ENCODE measurements around the gene HSPA1B.
"Not testable (repeated sequence)": the region's sequence is repeated elsewhere in the genome, so short reads cannot be mapped to it uniquely, and the experiment has no call there.

The HSPA1B gene

GRCh38 chr6:31850765-31851484 lies 23.4 kb downstream of the HSPA1B start:
- no peaks in the 10 kb centered on the region for H3K9me3 ChIP-seq (ENCODE audit: control insufficient read depth, insufficient read depth, low read length)
- H3K36me3 ChIP-seq (ENCODE audit: insufficient read depth, low read length): no peaks in the 10 kb centered on the region
- H3K9ac ChIP-seq (ENCODE audit: low read depth, low read length): peak overlapping the region; percentile 9; the same call in 1 of the 2 replicates
- H3K4me1 ChIP-seq (ENCODE audit: insufficient read depth, low read length): no peaks in the 10 kb centered on the region

- H3K9me3 ChIP-seq (ENCODE audit: control insufficient read depth, insufficient read depth, low read length): no peaks in the 10 kb centered on the region
- H3K9ac ChIP-seq (ENCODE audit: low read depth, low read length): peak overlapping the region; percentile 37; the same call in 1 of the 2 replicates
- no peaks in the 10 kb centered on the region for H3K36me3 ChIP-seq (ENCODE audit: insufficient read depth, low read length)
- no peaks in the 10 kb centered on the region for H3K4me1 ChIP-seq (ENCODE audit: insufficient read depth, low read length)
Measured at GRCh38 chr6:31851485-31851832, 23.9 kb downstream of the HSPA1B start.

- not testable (repeated sequence) for H3K36me3 ChIP-seq (ENCODE audit: insufficient read depth, low read length); H3K4me1 ChIP-seq (ENCODE audit: insufficient read depth, low read length); H3K9me3 ChIP-seq (ENCODE audit: control insufficient read depth, insufficient read depth, low read length)
- H3K9ac ChIP-seq (ENCODE audit: low read depth, low read length): peak overlapping the region; percentile 37; the same call in 1 of the 2 replicates
Measured at GRCh38 chr6:31851980-31852718, 24.6 kb downstream of the HSPA1B start.

GRCh38 chr6:31857774-31858173 lies 30.2 kb downstream of the HSPA1B start:
- H3K9me3 ChIP-seq (ENCODE audit: control insufficient read depth, insufficient read depth, low read length); H3K4me1 ChIP-seq (ENCODE audit: insufficient read depth, low read length); H3K36me3 ChIP-seq (ENCODE audit: insufficient read depth, low read length); H3K9ac ChIP-seq (ENCODE audit: low read depth, low read length): not testable (repeated sequence)

- Histone ChIP-seq H3K36me3 (ENCODE audit: insufficient read depth, low read length) (no peaks in the 10 kb centered on the region; the same call in 1 of the 2 replicates), H3K9me3 (ENCODE audit: control insufficient read depth, insufficient read depth, low read length) (no peaks in the 10 kb centered on the region), H3K4me1 (ENCODE audit: insufficient read depth, low read length) (no peaks in the 10 kb centered on the region), H3K9ac (ENCODE audit: low read depth, low read length) (no peak overlapping the region)
Measured at GRCh38 chr6:31858707-31859106, 31.2 kb downstream of the HSPA1B start.

GRCh38 chr6:31859923-31860322 lies 32.4 kb downstream of the HSPA1B start:
- no peaks in the 10 kb centered on the region for H3K9me3 ChIP-seq (ENCODE audit: control insufficient read depth, insufficient read depth, low read length)
- no peaks in the 10 kb centered on the region; the same call in 1 of the 2 replicates for H3K36me3 ChIP-seq (ENCODE audit: insufficient read depth, low read length)
- no peak overlapping the region for H3K9ac ChIP-seq (ENCODE audit: low read depth, low read length)
- H3K4me1 ChIP-seq (ENCODE audit: insufficient read depth, low read length): no peaks in the 10 kb centered on the region

- Histone ChIP-seq H3K36me3 (ENCODE audit: insufficient read depth, low read length) (no peaks in the 10 kb centered on the region; the same call in 1 of the 2 replicates), H3K4me1 (ENCODE audit: insufficient read depth, low read length) (no peaks in the 10 kb centered on the region), H3K9ac (ENCODE audit: low read depth, low read length) (no peak overlapping the region), H3K9me3 (ENCODE audit: control insufficient read depth, insufficient read depth, low read length) (no peaks in the 10 kb centered on the region)
Measured at GRCh38 chr6:31860349-31860748, 32.8 kb downstream of the HSPA1B start.

- no peaks in the 10 kb centered on the region for H3K4me1 ChIP-seq (ENCODE audit: insufficient read depth, low read length)
- no peak overlapping the region for H3K9ac ChIP-seq (ENCODE audit: low read depth, low read length)
- no peaks in the 10 kb centered on the region; the same call in 1 of the 2 replicates for H3K36me3 ChIP-seq (ENCODE audit: insufficient read depth, low read length)
- no peaks in the 10 kb centered on the region for H3K9me3 ChIP-seq (ENCODE audit: control insufficient read depth, insufficient read depth, low read length)
Measured at GRCh38 chr6:31861150-31861549, 33.6 kb downstream of the HSPA1B start.

- no peaks in the 10 kb centered on the region; the same call in 1 of the 2 replicates for H3K36me3 ChIP-seq (ENCODE audit: insufficient read depth, low read length)
- H3K9me3 ChIP-seq (ENCODE audit: control insufficient read depth, insufficient read depth, low read length): no peaks in the 10 kb centered on the region
- no peaks in the 10 kb centered on the region for H3K4me1 ChIP-seq (ENCODE audit: insufficient read depth, low read length)
- H3K9ac ChIP-seq (ENCODE audit: low read depth, low read length): peak overlapping the region; percentile 68
Measured at GRCh38 chr6:31861919-31862343, 34.4 kb downstream of the HSPA1B start.

- no peaks in the 10 kb centered on the region for H3K9me3 ChIP-seq (ENCODE audit: control insufficient read depth, insufficient read depth, low read length)
- no peaks in the 10 kb centered on the region for H3K4me1 ChIP-seq (ENCODE audit: insufficient read depth, low read length)
- H3K9ac ChIP-seq (ENCODE audit: low read depth, low read length): peak within 1 kb of the TSS; percentile 68
- H3K36me3 ChIP-seq (ENCODE audit: insufficient read depth, low read length): no peaks in the 10 kb centered on the region; the same call in 1 of the 2 replicates
Measured at GRCh38 chr6:31862344-31863235, 35.1 kb downstream of the HSPA1B start, which contains the start of gene NEU1. Gene NEU1, minus strand, starts transcription at chr6:31862821. Its CDS starts 45 bp downstream, at chr6:31862776.

GRCh38 chr6:31864123-31864562 lies 36.6 kb downstream of the HSPA1B start:
- H3K4me1 ChIP-seq (ENCODE audit: insufficient read depth, low read length); H3K36me3 ChIP-seq (ENCODE audit: insufficient read depth, low read length); H3K9me3 ChIP-seq (ENCODE audit: control insufficient read depth, insufficient read depth, low read length): not testable (repeated sequence)
- H3K9ac ChIP-seq (ENCODE audit: low read depth, low read length): peak overlapping the region; percentile 55; the same call in 1 of the 2 replicates

GRCh38 chr6:31864818-31865204 lies 37.3 kb downstream of the HSPA1B start:
- no peaks in the 10 kb centered on the region for H3K4me1 ChIP-seq (ENCODE audit: insufficient read depth, low read length)
- H3K9me3 ChIP-seq (ENCODE audit: control insufficient read depth, insufficient read depth, low read length): no peaks in the 10 kb centered on the region
- H3K9ac ChIP-seq (ENCODE audit: low read depth, low read length): no peak overlapping the region
- H3K36me3 ChIP-seq (ENCODE audit: insufficient read depth, low read length): no peaks in the 10 kb centered on the region

- no peaks in the 10 kb centered on the region for H3K9me3 ChIP-seq (ENCODE audit: control insufficient read depth, insufficient read depth, low read length)
- H3K36me3 ChIP-seq (ENCODE audit: insufficient read depth, low read length): no peaks in the 10 kb centered on the region
- H3K4me1 ChIP-seq (ENCODE audit: insufficient read depth, low read length): no peaks in the 10 kb centered on the region
- H3K9ac ChIP-seq (ENCODE audit: low read depth, low read length): no peak overlapping the region
Measured at GRCh38 chr6:31865205-31866118, 37.9 kb downstream of the HSPA1B start.

Data from ES-I3 (cell line).